GM18870 (cell line): ENCODE measurements around the gene SATB2.

Source experiments
- ATAC-seq: cut with Tn5 transposase; IDR thresholded peaks from one replicate; pipeline ENCODE4 v1.9.1; 2021; ENCODE audit warnings: moderate library complexity; ENCODE audit not compliant: unreplicated experiment

SATB2 gene

GRCh38 chr2:199452260-199452990 is 5.3 kb downstream of the SATB2 start:
- no peak for ATAC-seq

GRCh38 chr2:199449956-199450355 is 7.8 kb downstream of the SATB2 start:
- ATAC-seq, result no peak

- no peak for ATAC-seq
Observed at GRCh38 chr2:199449455-199449854, 8.3 kb downstream of the SATB2 start.

- no peak for ATAC-seq
Observed at GRCh38 chr2:199446996-199447576, 10.7 kb downstream of the SATB2 start.

GRCh38 chr2:199444749-199445148 is 13.0 kb downstream of the SATB2 start:
- ATAC-seq, result no peak

GRCh38 chr2:199443589-199444130 is 14.1 kb downstream of the SATB2 start:
- no peak for ATAC-seq

GRCh38 chr2:199442173-199442572 is 15.6 kb downstream of the SATB2 start:
- ATAC-seq, result no peak

- no peak for ATAC-seq
Observed at GRCh38 chr2:199441759-199442158, 16.0 kb downstream of the SATB2 start.

- no peak for ATAC-seq
Observed at GRCh38 chr2:199440118-199440517, 17.6 kb downstream of the SATB2 start.

- no peak for ATAC-seq
Observed at GRCh38 chr2:199439542-199439941, 18.2 kb downstream of the SATB2 start.

- no peak for ATAC-seq
Observed at GRCh38 chr2:199439066-199439465, 18.7 kb downstream of the SATB2 start.

GRCh38 chr2:199434555-199434954 is 23.2 kb downstream of the SATB2 start:
- no peak for ATAC-seq

- ATAC-seq, result no peak
Observed at GRCh38 chr2:199433204-199433832, 24.4 kb downstream of the SATB2 start.

GRCh38 chr2:199431746-199432213 is 26.0 kb downstream of the SATB2 start:
- ATAC-seq, result no peak

GRCh38 chr2:199430214-199430613 is 27.5 kb downstream of the SATB2 start:
- ATAC-seq, result no peak

GRCh38 chr2:199428291-199428690 is 29.4 kb downstream of the SATB2 start:
- no peak for ATAC-seq

GRCh38 chr2:199424160-199424559 is 33.6 kb downstream of the SATB2 start:
- ATAC-seq, result no peak

- ATAC-seq, result no peak
Observed at GRCh38 chr2:199419428-199419827, 38.3 kb downstream of the SATB2 start.

GRCh38 chr2:199414465-199414864 is 43.3 kb downstream of the SATB2 start:
- no peak for ATAC-seq

GRCh38 chr2:199414001-199414400 is 43.7 kb downstream of the SATB2 start:
- ATAC-seq, result no peak

- no peak for ATAC-seq
Observed at GRCh38 chr2:199409759-199410529, 47.8 kb downstream of the SATB2 start.
